GM23338 (cell line): ENCODE data around the gene TTC8.

Experiments
- CREB1 ChIP-seq: fragments of 250-450 bp; sonication (Bioruptor Pico); IDR thresholded peaks from 2 replicates; pipeline ENCODE4 v1.5.0; 2020; ENCODE audit warnings: low read depth, mild to moderate bottlenecking, moderate library complexity
- CTCF ChIP-seq, 2 experiments: fragments of 200-600 bp in 1 of 2; sonication (generic) in 1 of 2; conservative IDR thresholded peaks; 2 replicates each; pipeline versions ENCODE4 v1.5.1 to v1.6.1; 2016 to 2017; ENCODE audit warnings: antibody characterized with exemption in 2 of 2, low read depth in 2 of 2, mild to moderate bottlenecking in 2 of 2, moderate library complexity in 1 of 2
- EZH2 ChIP-seq: fragments of 200-600 bp; sonication (generic); IDR thresholded peaks from one replicate; pipeline ENCODE4 v1.8.0; 2017; ENCODE audit warnings: antibody characterized with exemption, mild to moderate bottlenecking, low read depth; ENCODE audit not compliant: unreplicated experiment
- EZH2phosphoT487 ChIP-seq: fragments of 200-600 bp; sonication (generic); IDR thresholded peaks from one replicate; pipeline ENCODE4 v1.8.1; 2018; ENCODE audit warnings: antibody characterized with exemption; ENCODE audit not compliant: unreplicated experiment
- JUNB ChIP-seq: IDR thresholded peaks from one replicate; pipeline ENCODE4 v1.6.1; 2016; ENCODE audit warnings: antibody characterized with exemption; ENCODE audit not compliant: unreplicated experiment
- NANOG ChIP-seq: IDR thresholded peaks from 2 replicates; pipeline ENCODE4 v1.6.1; 2016; ENCODE audit warnings: antibody characterized with exemption, borderline replicate concordance
- POLR2AphosphoS5 ChIP-seq: IDR thresholded peaks from 2 replicates; pipeline ENCODE4 v1.6.1; 2016; ENCODE audit warnings: antibody characterized with exemption, low read depth
- REST ChIP-seq: IDR thresholded peaks from one replicate; pipeline ENCODE4 v1.6.1; 2018; ENCODE audit warnings: antibody characterized with exemption; ENCODE audit not compliant: unreplicated experiment
- ZNF114 ChIP-seq: fragments of 250-450 bp; sonication (Bioruptor Pico); IDR thresholded peaks from 2 replicates; pipeline ENCODE4 v1.5.0; 2020; ENCODE audit warnings: mild to moderate bottlenecking, moderate library complexity
- ZNF331 ChIP-seq: fragments of 250-450 bp; sonication (Bioruptor Pico); IDR thresholded peaks from 2 replicates; pipeline ENCODE4 v1.5.0; 2020; ENCODE audit warnings: low read depth, mild to moderate bottlenecking, moderate library complexity
- TF ChIP-seq, protein P1 (sequence below): IDR thresholded peaks from 2 replicates; pipeline ENCODE4 v1.6.1; 2016; ENCODE audit warnings: antibody characterized with exemption

GRCh38 chr14:88842414-88842813 is 18.0 kb downstream of the TTC8 start:
- TF ChIP-seq CTCF (conservative IDR thresholded peaks at IDR 0.05; ENCODE audit: low read depth in 2 of 2) (no peak), EZH2 (no peak), POLR2AphosphoS5 (no peak), REST (no peak), CREB1 (CRISPR knock-in tag) (no peak), JUNB (no peak), ZNF114 (CRISPR knock-in tag) (no peak), NANOG (no peak), EZH2phosphoT487 (no peak), ZNF331 (no peak)
- TF ChIP-seq, protein P1, sequence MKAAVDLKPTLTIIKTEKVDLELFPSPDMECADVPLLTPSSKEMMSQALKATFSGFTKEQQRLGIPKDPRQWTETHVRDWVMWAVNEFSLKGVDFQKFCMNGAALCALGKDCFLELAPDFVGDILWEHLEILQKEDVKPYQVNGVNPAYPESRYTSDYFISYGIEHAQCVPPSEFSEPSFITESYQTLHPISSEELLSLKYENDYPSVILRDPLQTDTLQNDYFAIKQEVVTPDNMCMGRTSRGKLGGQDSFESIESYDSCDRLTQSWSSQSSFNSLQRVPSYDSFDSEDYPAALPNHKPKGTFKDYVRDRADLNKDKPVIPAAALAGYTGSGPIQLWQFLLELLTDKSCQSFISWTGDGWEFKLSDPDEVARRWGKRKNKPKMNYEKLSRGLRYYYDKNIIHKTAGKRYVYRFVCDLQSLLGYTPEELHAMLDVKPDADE, result no peak
